ENCODE results near the gene NPRL2.

The NPRL2 gene

GRCh38 chr3:50331364-50331907 is 19.1 kb downstream of the NPRL2 start:
- TF ChIP-seq, protein P1, sequence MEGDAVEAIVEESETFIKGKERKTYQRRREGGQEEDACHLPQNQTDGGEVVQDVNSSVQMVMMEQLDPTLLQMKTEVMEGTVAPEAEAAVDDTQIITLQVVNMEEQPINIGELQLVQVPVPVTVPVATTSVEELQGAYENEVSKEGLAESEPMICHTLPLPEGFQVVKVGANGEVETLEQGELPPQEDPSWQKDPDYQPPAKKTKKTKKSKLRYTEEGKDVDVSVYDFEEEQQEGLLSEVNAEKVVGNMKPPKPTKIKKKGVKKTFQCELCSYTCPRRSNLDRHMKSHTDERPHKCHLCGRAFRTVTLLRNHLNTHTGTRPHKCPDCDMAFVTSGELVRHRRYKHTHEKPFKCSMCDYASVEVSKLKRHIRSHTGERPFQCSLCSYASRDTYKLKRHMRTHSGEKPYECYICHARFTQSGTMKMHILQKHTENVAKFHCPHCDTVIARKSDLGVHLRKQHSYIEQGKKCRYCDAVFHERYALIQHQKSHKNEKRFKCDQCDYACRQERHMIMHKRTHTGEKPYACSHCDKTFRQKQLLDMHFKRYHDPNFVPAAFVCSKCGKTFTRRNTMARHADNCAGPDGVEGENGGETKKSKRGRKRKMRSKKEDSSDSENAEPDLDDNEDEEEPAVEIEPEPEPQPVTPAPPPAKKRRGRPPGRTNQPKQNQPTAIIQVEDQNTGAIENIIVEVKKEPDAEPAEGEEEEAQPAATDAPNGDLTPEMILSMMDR (IDR thresholded peaks at IDR 0.05; ENCODE audit: insufficient read depth, low read length, missing control alignments) = no peak
- POLR2A ChIA-PET = no interaction called here
- no peak overlapping the region for H3K4me3 ChIP-seq (ENCODE audit: low read depth, low read length)
- DNase-seq (ENCODE audit: low read depth, low spot score) = no peak
- CTCF ChIA-PET = interaction anchor here (1.9 kb wide), 1 partner anchor 10 kb away, joined by 7 read pairs; the partner anchor contains the start of gene HYAL2

DNA sequence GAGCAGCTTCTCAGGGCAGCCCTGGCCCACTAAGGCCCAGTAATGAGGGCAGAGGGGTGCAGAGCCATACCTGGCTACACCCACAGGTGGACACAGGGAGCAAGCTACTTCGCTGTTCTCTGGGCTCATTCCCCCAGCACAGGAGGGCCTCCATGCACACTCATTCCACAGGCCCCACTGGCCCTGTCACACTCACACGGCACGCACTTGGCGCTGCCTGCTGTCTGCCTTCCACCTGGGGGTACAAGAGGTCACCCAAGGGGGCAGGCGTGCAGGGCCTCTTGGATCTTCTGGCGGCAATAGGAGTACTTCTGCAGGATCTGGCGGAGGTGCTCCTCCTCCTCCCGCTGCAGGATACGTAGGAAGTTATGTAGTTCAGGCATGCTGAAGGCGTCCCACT is 20.2 kb downstream of the NPRL2 start:
- POLR2A ChIA-PET = no interaction called here
- DNase-seq (ENCODE audit: low read depth, low spot score) = no peak
- no peak overlapping the region for H3K4me3 ChIP-seq (ENCODE audit: low read depth, low read length)
- CTCF ChIA-PET = interaction anchor here (1.9 kb wide), 1 partner anchor 9 kb away, joined by 7 read pairs; the partner anchor contains the start of gene HYAL2
- TF ChIP-seq, protein P1 (IDR thresholded peaks at IDR 0.05; ENCODE audit: insufficient read depth, low read length, missing control alignments) = no peak

- ChIA-PET POLR2A (interaction anchor here (0.6 to 2.2 kb wide), 6 partner anchors 9 to 231 kb away, joined by 3 to 31 read pairs (median 4); partner anchors contain the start of gene IFRD2), CTCF (interaction anchor here (1.6 to 3.9 kb wide), 5 partner anchors 9 to 134 kb away, joined by 5 to 29 read pairs (median 7); no protein-coding TSS in a partner anchor)
- peak within 1 kb of the TSS; percentile 83 for H3K4me3 ChIP-seq (ENCODE audit: low read depth, low read length)
- TF ChIP-seq, protein P1 (IDR thresholded peaks at IDR 0.05; ENCODE audit: insufficient read depth, low read length, missing control alignments) = no peak
- DNase-seq (ENCODE audit: low read depth, low spot score) = peak; percentile 64
These were observed 22.5 kb downstream of the NPRL2 start, which contains the start of gene TUSC2 for GRCh38 chr3:50327943-50328691. Gene TUSC2 (minus strand): TSS chr3:50328223. CDS start chr3:50328099, 124 bp downstream.

- POLR2A ChIA-PET = interaction anchor here (0.6 to 2.2 kb wide), 4 partner anchors 9 to 63 kb away, joined by 3 to 31 read pairs (median 6); partner anchors contain the start of gene IFRD2
- TF ChIP-seq, protein P1 (IDR thresholded peaks at IDR 0.05; ENCODE audit: insufficient read depth, low read length, missing control alignments) = no peak
- CTCF ChIA-PET = interaction anchor here (0.8 to 3.9 kb wide), 6 partner anchors 10 to 133 kb away, joined by 3 to 29 read pairs (median 6); partner anchors contain the start of genes HYAL3 and NAA80
- no peak for DNase-seq (ENCODE audit: low read depth, low spot score)
- H3K4me3 ChIP-seq (ENCODE audit: low read depth, low read length) = peak overlapping the region; percentile 83
These were observed 23.4 kb downstream of the NPRL2 start for GRCh38 chr3:50327129-50327528.

- POLR2A ChIA-PET = no interaction called here
- no peak for DNase-seq (ENCODE audit: low read depth, low spot score)
- H3K4me3 ChIP-seq (ENCODE audit: low read depth, low read length) = no peak overlapping the region
- TF ChIP-seq, protein P1 (IDR thresholded peaks at IDR 0.05; ENCODE audit: insufficient read depth, low read length, missing control alignments) = no peak
- CTCF ChIA-PET = interaction anchor here (0.5 to 3.9 kb wide), 7 partner anchors 10 to 132 kb away, joined by 3 to 29 read pairs (median 4); partner anchors contain the start of genes HYAL3 and NAA80
These were observed 24.4 kb downstream of the NPRL2 start for GRCh38 chr3:50326182-50326541.
